GM18511 (cell line): ENCODE measurements around the gene FNDC5.

ENCODE experiments used
- ATAC-seq: cut with Tn5 transposase; IDR thresholded peaks from one replicate; pipeline ENCODE4 v1.9.1; 2021; ENCODE audit warnings: mild to moderate bottlenecking, moderate library complexity; ENCODE audit not compliant: unreplicated experiment

Gene FNDC5

GRCh38 chr1:32885676-32886003 is 14.9 kb upstream of the FNDC5 start:
- no peak for ATAC-seq

GRCh38 chr1:32884726-32885125 is 14.0 kb upstream of the FNDC5 start:
- no peak for ATAC-seq

GRCh38 chr1:32884032-32884372 is 13.3 kb upstream of the FNDC5 start:
- ATAC-seq = no peak

GRCh38 chr1:32883338-32884031 is 12.8 kb upstream of the FNDC5 start:
- ATAC-seq = no peak

GRCh38 chr1:32881871-32882850 is 11.4 kb upstream of the FNDC5 start:
- ATAC-seq = no peak

GRCh38 chr1:32881291-32881690 is 10.6 kb upstream of the FNDC5 start:
- ATAC-seq = no peak

GRCh38 chr1:32878637-32879041 is 7.9 kb upstream of the FNDC5 start:
- no peak for ATAC-seq

GRCh38 chr1:32878183-32878582 is 7.5 kb upstream of the FNDC5 start:
- ATAC-seq = no peak

GRCh38 chr1:32877211-32878110 is 6.7 kb upstream of the FNDC5 start:
- ATAC-seq = no peak

GRCh38 chr1:32876341-32877210 is 5.9 kb upstream of the FNDC5 start:
- ATAC-seq = no peak

GRCh38 chr1:32874860-32875752 is 4.4 kb upstream of the FNDC5 start:
- ATAC-seq = no peak

GRCh38 chr1:32873484-32873883 is 2.8 kb upstream of the FNDC5 start:
- no peak for ATAC-seq

GRCh38 chr1:32872192-32872460 is 1.4 kb upstream of the FNDC5 start:
- ATAC-seq = no peak

GRCh38 chr1:32871364-32872191 is 866 bp upstream of the FNDC5 start:
- ATAC-seq = no peak

GRCh38 chr1:32869923-32870614 is 643 bp downstream of the FNDC5 start:
- ATAC-seq = no peak

- ATAC-seq = no peak
These were observed 1.8 kb downstream of the FNDC5 start for GRCh38 chr1:32868806-32869455.

- ATAC-seq = no peak
These were observed 2.6 kb downstream of the FNDC5 start for GRCh38 chr1:32868085-32868484.

GRCh38 chr1:32867671-32868070 is 3.0 kb downstream of the FNDC5 start:
- no peak for ATAC-seq
